HEK293 (cell line): ENCODE measurements around the gene VEZF1.
A peak's percentile ranks its signal among the peaks of the same experiment; 100 is the strongest.

Source experiments
- GLIS1 ChIP-seq: fragments of 450-650 bp; formaldehyde crosslinking; IDR thresholded peaks from 2 replicates; pipeline ENCODE4 v1.5.1; 2016; ENCODE audit warnings: missing biosample characterization, missing genetic modification characterization
- MYNN ChIP-seq: fragments of 450-650 bp; formaldehyde crosslinking; IDR thresholded peaks from 2 replicates; pipeline ENCODE4 v1.5.1; 2016; ENCODE audit warnings: missing biosample characterization, missing genetic modification characterization, borderline replicate concordance
- OSR2 ChIP-seq: fragments of 450-650 bp; formaldehyde crosslinking; IDR thresholded peaks from 2 replicates; pipeline ENCODE4 v1.5.1; 2016; ENCODE audit warnings: missing biosample characterization, missing genetic modification characterization
- SCRT2 ChIP-seq: fragments of 450-650 bp; formaldehyde crosslinking; IDR thresholded peaks from 2 replicates; pipeline ENCODE4 v1.5.1; 2016; ENCODE audit warnings: missing biosample characterization, missing genetic modification characterization
- SP7 ChIP-seq: fragments of 450-650 bp; formaldehyde crosslinking; IDR thresholded peaks from 2 replicates; pipeline ENCODE4 v1.5.1; 2016; ENCODE audit warnings: missing biosample characterization, missing genetic modification characterization
- WT1 ChIP-seq: fragments of 450-650 bp; formaldehyde crosslinking; IDR thresholded peaks from 2 replicates; pipeline ENCODE4 v1.5.1; 2016; ENCODE audit warnings: missing biosample characterization, missing genetic modification characterization
- YY1 ChIP-seq: fragments of 450-650 bp; formaldehyde crosslinking; IDR thresholded peaks from 2 replicates; pipeline ENCODE4 v1.5.1; 2018; ENCODE audit warnings: missing biosample characterization, missing genetic modification characterization
- ZBTB44 ChIP-seq: fragments of 450-650 bp; IDR thresholded peaks from 2 replicates; pipeline ENCODE4 v1.5.1; 2018; ENCODE audit warnings: missing biosample characterization, mild to moderate bottlenecking, missing genetic modification characterization
- ZNF121 ChIP-seq: fragments of 450-650 bp; formaldehyde crosslinking; IDR thresholded peaks from 2 replicates; pipeline ENCODE4 v1.5.1; 2016; ENCODE audit warnings: missing biosample characterization, missing genetic modification characterization
- ZNF138 ChIP-seq: fragments of 450-650 bp; formaldehyde crosslinking; IDR thresholded peaks from 2 replicates; pipeline ENCODE4 v1.5.1; 2016; ENCODE audit warnings: missing biosample characterization, missing genetic modification characterization, borderline replicate concordance
- ZNF155 ChIP-seq: fragments of 450-650 bp; formaldehyde crosslinking; IDR thresholded peaks from 2 replicates; pipeline ENCODE4 v1.5.1; 2016; ENCODE audit warnings: missing biosample characterization, missing genetic modification characterization
- ZNF19 ChIP-seq: fragments of 450-650 bp; formaldehyde crosslinking; IDR thresholded peaks from 2 replicates; pipeline ENCODE4; 2016; ENCODE audit warnings: missing biosample characterization, missing genetic modification characterization, low read depth
- ZNF211 ChIP-seq: fragments of 450-650 bp; formaldehyde crosslinking; IDR thresholded peaks from 2 replicates; pipeline ENCODE4 v1.5.1; 2016; ENCODE audit warnings: low read depth, missing biosample characterization, missing genetic modification characterization
- ZNF214 ChIP-seq: fragments of 450-650 bp; formaldehyde crosslinking; IDR thresholded peaks from 2 replicates; pipeline ENCODE4 v1.5.1; 2017; ENCODE audit warnings: missing biosample characterization, mild to moderate bottlenecking, missing genetic modification characterization, borderline replicate concordance
- ZNF223 ChIP-seq: fragments of 450-650 bp; formaldehyde crosslinking; IDR thresholded peaks from 2 replicates; pipeline ENCODE4 v1.5.1; 2016; ENCODE audit warnings: missing biosample characterization, missing genetic modification characterization
- ZNF280D ChIP-seq: fragments of 450-650 bp; formaldehyde crosslinking; IDR thresholded peaks from 2 replicates; pipeline ENCODE4 v1.5.1; 2016; ENCODE audit warnings: missing biosample characterization, missing genetic modification characterization
- ZNF324 ChIP-seq: fragments of 450-650 bp; formaldehyde crosslinking; IDR thresholded peaks from 2 replicates; pipeline ENCODE4 v1.5.1; 2016; ENCODE audit warnings: missing biosample characterization, missing genetic modification characterization
- ZNF341 ChIP-seq: fragments of 450-650 bp; formaldehyde crosslinking; IDR thresholded peaks from 2 replicates; pipeline ENCODE4; 2016; ENCODE audit warnings: low read depth, missing biosample characterization, missing genetic modification characterization
- ZNF398 ChIP-seq: fragments of 450-650 bp; formaldehyde crosslinking; IDR thresholded peaks from 2 replicates; pipeline ENCODE4 v1.5.1; 2017; ENCODE audit warnings: missing biosample characterization, missing genetic modification characterization
- ZNF488 ChIP-seq: fragments of 450-650 bp; formaldehyde crosslinking; IDR thresholded peaks from 2 replicates; pipeline ENCODE4 v1.5.1; 2016; ENCODE audit warnings: missing biosample characterization, missing genetic modification characterization
- ZNF521 ChIP-seq: fragments of 450-650 bp; formaldehyde crosslinking; IDR thresholded peaks from 2 replicates; pipeline ENCODE4 v1.5.1; 2017; ENCODE audit warnings: missing biosample characterization, mild to moderate bottlenecking, missing genetic modification characterization
- ZNF571 ChIP-seq: fragments of 450-650 bp; formaldehyde crosslinking; IDR thresholded peaks from 2 replicates; pipeline ENCODE4 v1.5.0; 2017; ENCODE audit warnings: missing biosample characterization, missing genetic modification characterization
- ZNF626 ChIP-seq: fragments of 450-650 bp; sonication (Bioruptor Pico); formaldehyde crosslinking; IDR thresholded peaks from 2 replicates; pipeline ENCODE4 v1.5.1; 2018; ENCODE audit warnings: missing biosample characterization, missing genetic modification characterization, inconsistent platforms
- ZNF660 ChIP-seq: fragments of 450-650 bp; IDR thresholded peaks from 2 replicates; pipeline ENCODE4 v1.5.1; 2018; ENCODE audit warnings: missing biosample characterization, mild to moderate bottlenecking, missing genetic modification characterization
- ZNF777 ChIP-seq: fragments of 450-650 bp; formaldehyde crosslinking; IDR thresholded peaks from 2 replicates; pipeline ENCODE4 v1.5.1; 2017; ENCODE audit warnings: missing biosample characterization, missing genetic modification characterization, borderline replicate concordance
- ZNF785 ChIP-seq: fragments of 450-650 bp; formaldehyde crosslinking; IDR thresholded peaks from 2 replicates; pipeline ENCODE4 v1.5.1; 2016; ENCODE audit warnings: missing biosample characterization, missing genetic modification characterization
- ZSCAN30 ChIP-seq: fragments of 450-650 bp; IDR thresholded peaks from 2 replicates; pipeline ENCODE4 v1.5.1; 2018; ENCODE audit warnings: missing biosample characterization, mild to moderate bottlenecking, missing genetic modification characterization, moderate library complexity
- TF ChIP-seq, protein P1 (sequence below): fragments of 450-650 bp; formaldehyde crosslinking; IDR thresholded peaks from 2 replicates; pipeline ENCODE4; 2016; ENCODE audit warnings: missing biosample characterization, missing genetic modification characterization
- TF ChIP-seq, protein P2 (sequence below): fragments of 450-650 bp; formaldehyde crosslinking; IDR thresholded peaks from 2 replicates; pipeline ENCODE4 v1.5.1; 2016; ENCODE audit warnings: missing biosample characterization, missing genetic modification characterization, low read depth
- TF ChIP-seq, protein P3 (sequence below): fragments of 450-650 bp; formaldehyde crosslinking; IDR thresholded peaks from 2 replicates; pipeline ENCODE4 v1.5.1; 2016; ENCODE audit warnings: missing biosample characterization, missing genetic modification characterization

Gene VEZF1

GRCh38 chr17:57924677-57925076, 63.4 kb downstream of the VEZF1 start (continued):
- TF ChIP-seq WT1 (tag by site-specific recombination) (no peak), YY1 (tag by site-specific recombination) (0 out of 2 replicates have a peak, but pooled peaks have one; percentile 6), GLIS1 (tag by site-specific recombination) (no peak), ZSCAN30 (tag by site-specific recombination) (peak; percentile 40; the same call in 1 of the 2 replicates), ZNF571 (no peak), ZNF280D (tag by site-specific recombination) (no peak), ZNF626 (tag by site-specific recombination) (no peak), ZNF785 (no peak), ZNF214 (no peak), ZNF211 (tag by site-specific recombination) (no peak), ZNF777 (no peak), SP7 (tag by site-specific recombination) (no peak), ZNF324 (no peak), ZNF521 (tag by site-specific recombination) (no peak), ZNF223 (no peak), ZNF19 (tag by site-specific recombination) (no peak), SCRT2 (tag by site-specific recombination) (no peak), ZBTB44 (tag by site-specific recombination) (no peak), ZNF155 (tag by site-specific recombination) (no peak), ZNF488 (tag by site-specific recombination) (no peak), ZNF138 (no peak), ZNF121 (tag by site-specific recombination) (no peak), ZNF341 (tag by site-specific recombination) (peak; percentile 90), OSR2 (tag by site-specific recombination) (peak; percentile 80), ZNF660 (tag by site-specific recombination) (no peak), MYNN (tag by site-specific recombination) (no peak), ZNF398 (tag by site-specific recombination) (no peak)
- TF ChIP-seq, protein P1, sequence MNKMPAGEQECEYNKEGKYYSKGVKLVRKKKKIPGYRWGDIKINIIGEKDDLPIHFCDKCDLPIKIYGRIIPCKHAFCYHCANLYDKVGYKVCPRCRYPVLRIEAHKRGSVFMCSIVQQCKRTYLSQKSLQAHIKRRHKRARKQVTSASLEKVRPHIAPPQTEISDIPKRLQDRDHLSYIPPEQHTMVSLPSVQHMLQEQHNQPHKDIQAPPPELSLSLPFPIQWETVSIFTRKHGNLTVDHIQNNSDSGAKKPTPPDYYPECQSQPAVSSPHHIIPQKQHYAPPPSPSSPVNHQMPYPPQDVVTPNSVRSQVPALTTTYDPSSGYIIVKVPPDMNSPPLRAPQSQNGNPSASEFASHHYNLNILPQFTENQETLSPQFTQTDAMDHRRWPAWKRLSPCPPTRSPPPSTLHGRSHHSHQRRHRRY (tag by site-specific recombination), result no peak
- TF ChIP-seq, protein P2, sequence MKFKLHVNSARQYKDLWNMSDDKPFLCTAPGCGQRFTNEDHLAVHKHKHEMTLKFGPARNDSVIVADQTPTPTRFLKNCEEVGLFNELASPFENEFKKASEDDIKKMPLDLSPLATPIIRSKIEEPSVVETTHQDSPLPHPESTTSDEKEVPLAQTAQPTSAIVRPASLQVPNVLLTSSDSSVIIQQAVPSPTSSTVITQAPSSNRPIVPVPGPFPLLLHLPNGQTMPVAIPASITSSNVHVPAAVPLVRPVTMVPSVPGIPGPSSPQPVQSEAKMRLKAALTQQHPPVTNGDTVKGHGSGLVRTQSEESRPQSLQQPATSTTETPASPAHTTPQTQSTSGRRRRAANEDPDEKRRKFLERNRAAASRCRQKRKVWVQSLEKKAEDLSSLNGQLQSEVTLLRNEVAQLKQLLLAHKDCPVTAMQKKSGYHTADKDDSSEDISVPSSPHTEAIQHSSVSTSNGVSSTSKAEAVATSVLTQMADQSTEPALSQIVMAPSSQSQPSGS (tag by site-specific recombination), result no peak
- TF ChIP-seq, protein P3, sequence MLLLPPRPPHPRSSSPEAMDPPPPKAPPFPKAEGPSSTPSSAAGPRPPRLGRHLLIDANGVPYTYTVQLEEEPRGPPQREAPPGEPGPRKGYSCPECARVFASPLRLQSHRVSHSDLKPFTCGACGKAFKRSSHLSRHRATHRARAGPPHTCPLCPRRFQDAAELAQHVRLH (tag by site-specific recombination), result no peak
